ENCODE data around the gene RFK. TPM values are rescaled to one million over a fixed set of nuclear protein-coding genes. Genes with fewer than 3 reads are reported as not detected.

The RFK gene
- total RNA-seq, 1 donor from 2014 or later, result 7.7 TPM

- H3K4me1 Mint-ChIP-seq, result no peaks in the 10 kb centered on the region
- ATAC-seq (ENCODE audit: low read depth), result no peak
- DNase-seq, result no peak
- H3K4me3 Mint-ChIP-seq, result no peak overlapping the region
- POLR2A ChIA-PET, result no interaction called here
- intact Hi-C loops (cut with micrococcal nuclease), result no loop called here
- H3K9me3 Mint-ChIP-seq, result no peaks in the 10 kb centered on the region
- TF ChIP-seq, protein P1, sequence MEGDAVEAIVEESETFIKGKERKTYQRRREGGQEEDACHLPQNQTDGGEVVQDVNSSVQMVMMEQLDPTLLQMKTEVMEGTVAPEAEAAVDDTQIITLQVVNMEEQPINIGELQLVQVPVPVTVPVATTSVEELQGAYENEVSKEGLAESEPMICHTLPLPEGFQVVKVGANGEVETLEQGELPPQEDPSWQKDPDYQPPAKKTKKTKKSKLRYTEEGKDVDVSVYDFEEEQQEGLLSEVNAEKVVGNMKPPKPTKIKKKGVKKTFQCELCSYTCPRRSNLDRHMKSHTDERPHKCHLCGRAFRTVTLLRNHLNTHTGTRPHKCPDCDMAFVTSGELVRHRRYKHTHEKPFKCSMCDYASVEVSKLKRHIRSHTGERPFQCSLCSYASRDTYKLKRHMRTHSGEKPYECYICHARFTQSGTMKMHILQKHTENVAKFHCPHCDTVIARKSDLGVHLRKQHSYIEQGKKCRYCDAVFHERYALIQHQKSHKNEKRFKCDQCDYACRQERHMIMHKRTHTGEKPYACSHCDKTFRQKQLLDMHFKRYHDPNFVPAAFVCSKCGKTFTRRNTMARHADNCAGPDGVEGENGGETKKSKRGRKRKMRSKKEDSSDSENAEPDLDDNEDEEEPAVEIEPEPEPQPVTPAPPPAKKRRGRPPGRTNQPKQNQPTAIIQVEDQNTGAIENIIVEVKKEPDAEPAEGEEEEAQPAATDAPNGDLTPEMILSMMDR (IDR thresholded peaks at IDR 0.05), result no peak
- no peaks in the 10 kb centered on the region for H3K27me3 Mint-ChIP-seq
- no peak overlapping the region for H3K27ac Mint-ChIP-seq
- no peaks in the 10 kb centered on the region for H3K36me3 Mint-ChIP-seq (ENCODE audit: low read depth)
- CTCF ChIA-PET, result interaction anchor here (0.5 kb wide), 1 partner anchor 47 kb away, joined by 3 read pairs; no protein-coding TSS in a partner anchor
These were observed 30.3 kb upstream of the RFK start for GRCh38 chr9:76424491-76424890.

DNA sequence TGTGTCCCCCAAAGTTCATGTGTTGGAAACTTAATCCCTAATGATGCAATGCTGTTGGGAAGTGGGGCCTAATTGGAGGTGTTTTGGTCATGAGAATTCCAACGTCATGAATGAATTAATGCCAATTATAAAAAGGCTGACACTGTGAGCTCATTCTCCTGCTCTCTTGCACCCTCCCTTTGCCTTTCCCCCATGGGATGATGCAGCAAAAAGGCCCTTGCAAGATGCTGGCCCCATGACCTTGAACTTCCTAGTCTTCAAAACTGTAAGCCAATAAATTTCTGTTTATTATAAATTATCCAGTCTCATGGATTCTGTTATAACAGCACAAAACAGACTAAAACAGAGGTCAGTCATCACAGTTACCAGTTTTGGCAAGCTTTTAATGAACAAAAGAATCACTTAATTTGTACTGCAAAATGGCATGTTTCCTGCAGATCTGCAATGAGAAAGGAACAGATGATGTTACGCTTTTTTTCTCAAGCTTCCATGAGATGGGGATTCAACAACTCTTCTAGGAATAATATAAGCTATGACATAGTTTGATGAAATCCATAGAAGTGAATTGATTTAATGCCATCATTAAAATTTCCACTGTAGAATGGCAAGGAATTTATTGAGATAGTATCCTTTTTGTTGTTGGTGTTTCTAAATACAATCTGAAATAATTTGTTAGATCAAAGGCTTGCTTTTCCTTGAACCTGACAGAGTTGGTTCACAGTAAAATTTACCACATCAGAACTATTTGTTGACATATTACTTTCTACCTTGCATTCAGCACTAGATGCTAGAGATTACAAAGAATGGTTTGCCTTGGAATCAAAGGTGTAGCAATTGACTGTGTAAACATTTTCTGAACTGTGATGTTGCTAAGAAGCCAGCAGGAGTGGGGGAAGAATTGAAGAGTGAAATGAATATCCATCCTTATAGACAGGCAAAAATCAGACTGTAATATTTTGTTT lies 29.3 kb upstream of the RFK start:
- POLR2A ChIA-PET, result no interaction called here
- Mint-ChIP-seq H3K27ac (no peak overlapping the region), H3K9me3 (no peaks in the 10 kb centered on the region), H3K36me3 (ENCODE audit: low read depth) (no peaks in the 10 kb centered on the region), H3K4me3 (no peak overlapping the region), H3K27me3 (no peaks in the 10 kb centered on the region), H3K4me1 (no peaks in the 10 kb centered on the region)
- DNase-seq (no peak), ATAC-seq (ENCODE audit: low read depth) (no peak)
- TF ChIP-seq, protein P1 (IDR thresholded peaks at IDR 0.05), result no peak
- intact Hi-C loops (cut with micrococcal nuclease), result no loop called here
- CTCF ChIA-PET, result no interaction called here

- POLR2A ChIA-PET, result no interaction called here
- no peak for DNase-seq
- TF ChIP-seq, protein P1 (IDR thresholded peaks at IDR 0.05), result no peak
- ATAC-seq (ENCODE audit: low read depth), result no peak
- Mint-ChIP-seq H3K27ac (no peak overlapping the region), H3K27me3 (peaks cover 2% of the 10 kb centered on the region), H3K36me3 (ENCODE audit: low read depth) (no peaks in the 10 kb centered on the region), H3K4me3 (no peak overlapping the region), H3K9me3 (no peaks in the 10 kb centered on the region), H3K4me1 (no peaks in the 10 kb centered on the region)
- intact Hi-C loops (cut with micrococcal nuclease), result no loop called here
- CTCF ChIA-PET, result interaction anchor here (1.1 to 2.1 kb wide), 2 partner anchors 26 to 35 kb away, joined by 4 to 15 read pairs; partner anchors contain the start of gene RFK
These were observed 25.7 kb upstream of the RFK start for GRCh38 chr9:76419782-76420380.

DNA sequence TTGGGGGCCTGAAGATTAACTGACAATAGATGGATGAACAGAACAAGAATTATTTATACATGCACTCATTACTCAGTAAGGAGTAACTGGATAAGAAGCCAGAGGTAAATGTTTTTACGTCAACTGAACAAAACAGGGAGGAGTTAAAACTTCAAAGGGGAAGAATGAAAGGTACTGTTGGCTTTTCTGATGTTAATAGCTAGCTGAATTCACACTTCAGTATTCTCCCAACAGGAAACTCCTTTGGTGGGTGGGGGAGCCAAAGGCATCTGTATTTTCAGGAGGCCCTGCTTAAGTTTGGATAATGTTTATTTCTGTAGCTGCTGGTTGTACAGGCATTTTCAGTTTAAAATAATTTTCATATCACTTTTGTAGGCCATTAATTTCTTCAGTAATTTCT lies 23.2 kb upstream of the RFK start:
- no peak overlapping the region for H3K4me3 Mint-ChIP-seq
- CTCF ChIA-PET, result no interaction called here
- no peak for DNase-seq
- H3K36me3 Mint-ChIP-seq (ENCODE audit: low read depth), result no peaks in the 10 kb centered on the region
- H3K4me1 Mint-ChIP-seq, result no peaks in the 10 kb centered on the region
- intact Hi-C loops (cut with micrococcal nuclease), result no loop called here
- POLR2A ChIA-PET, result no interaction called here
- ATAC-seq (ENCODE audit: low read depth), result no peak
- peaks cover 2% of the 10 kb centered on the region for H3K27me3 Mint-ChIP-seq
- H3K9me3 Mint-ChIP-seq, result peaks cover 8% of the 10 kb centered on the region
- TF ChIP-seq, protein P1 (IDR thresholded peaks at IDR 0.05), result no peak
- H3K27ac Mint-ChIP-seq, result no peak overlapping the region

DNA sequence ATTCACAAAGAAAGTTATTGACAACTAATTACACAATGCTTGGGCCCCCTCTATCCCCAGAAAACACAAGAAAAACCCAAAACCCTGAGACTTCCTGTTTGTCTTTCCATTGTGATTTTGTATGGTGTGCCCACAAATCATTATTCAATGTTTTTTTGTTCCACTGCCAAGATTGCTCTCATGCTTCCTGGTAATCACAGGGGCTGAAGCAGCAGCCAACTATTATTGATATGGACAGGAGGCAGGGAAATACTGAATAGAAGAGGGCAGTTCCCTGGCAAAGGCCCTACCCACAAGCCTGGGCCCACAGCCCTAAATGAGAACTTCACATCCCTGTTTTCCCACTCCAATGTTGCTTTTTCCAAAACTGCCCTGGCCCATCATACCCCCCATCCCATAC lies 21.5 kb upstream of the RFK start:
- ChIA-PET POLR2A (no interaction called here), CTCF (no interaction called here)
- TF ChIP-seq, protein P1 (IDR thresholded peaks at IDR 0.05), result no peak
- Mint-ChIP-seq H3K36me3 (ENCODE audit: low read depth) (no peaks in the 10 kb centered on the region), H3K27me3 (peaks cover 2% of the 10 kb centered on the region), H3K4me1 (no peaks in the 10 kb centered on the region), H3K9me3 (peaks cover 8% of the 10 kb centered on the region), H3K4me3 (no peak overlapping the region), H3K27ac (no peak overlapping the region)
- ATAC-seq (ENCODE audit: low read depth) (no peak), DNase-seq (no peak)
- intact Hi-C loops (cut with micrococcal nuclease), result no loop called here

Data from activated B cell treated with CpG ODN at 0.5 μM for 24 hours (primary cell).